ENCODE data around the gene AAR2.

AAR2 gene

DNA sequence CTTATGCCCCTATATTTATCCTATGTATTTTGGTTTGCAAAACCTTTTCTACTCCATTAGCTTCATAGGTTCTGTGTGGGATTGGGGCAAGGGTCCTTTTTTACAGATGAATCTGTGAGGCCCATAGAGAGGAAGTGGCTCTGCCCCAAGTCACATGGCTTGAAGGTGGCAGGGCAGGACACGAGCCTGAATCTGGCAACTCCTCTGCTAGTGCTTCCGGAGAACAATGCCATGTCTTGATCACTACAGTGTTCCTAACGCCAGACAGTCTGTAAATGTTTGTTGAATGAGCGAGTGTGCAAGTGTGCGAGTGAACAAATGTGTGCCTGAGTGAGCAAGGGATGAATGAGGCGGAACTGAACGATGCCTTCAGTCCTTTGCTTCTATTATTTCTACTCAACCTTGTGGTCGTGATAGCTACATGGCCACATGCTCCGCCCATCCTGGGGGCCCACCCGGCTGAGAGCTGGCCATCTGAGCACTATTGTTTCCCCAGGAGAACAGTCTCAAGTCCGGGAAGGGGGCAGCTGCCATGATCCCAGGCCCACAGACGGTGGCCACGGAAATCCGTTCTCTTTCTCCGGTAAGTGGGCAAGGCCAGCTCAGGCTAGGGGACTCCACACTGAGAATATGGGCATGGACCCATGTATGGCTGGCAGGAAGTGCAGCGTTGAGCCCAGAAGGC is 17.8 kb upstream of the AAR2 start:
- no peak for DNase-seq

GRCh38 chr20:36219671-36220220 is 16.5 kb upstream of the AAR2 start:
- DNase-seq: no peak

- DNase-seq: no peak
Observed at GRCh38 chr20:36225666-36226065, 10.6 kb upstream of the AAR2 start.

- DNase-seq: no peak
Observed at GRCh38 chr20:36228770-36229169, 7.5 kb upstream of the AAR2 start.

- no peak for DNase-seq
Observed at GRCh38 chr20:36230019-36230418, 6.3 kb upstream of the AAR2 start.

GRCh38 chr20:36231331-36231730 is 4.9 kb upstream of the AAR2 start:
- no peak for DNase-seq

GRCh38 chr20:36234771-36235320 is 1.4 kb upstream of the AAR2 start:
- no peak for DNase-seq

- no peak for DNase-seq
Observed at GRCh38 chr20:36236786-36237121, 476 bp downstream of the AAR2 start.

DNA sequence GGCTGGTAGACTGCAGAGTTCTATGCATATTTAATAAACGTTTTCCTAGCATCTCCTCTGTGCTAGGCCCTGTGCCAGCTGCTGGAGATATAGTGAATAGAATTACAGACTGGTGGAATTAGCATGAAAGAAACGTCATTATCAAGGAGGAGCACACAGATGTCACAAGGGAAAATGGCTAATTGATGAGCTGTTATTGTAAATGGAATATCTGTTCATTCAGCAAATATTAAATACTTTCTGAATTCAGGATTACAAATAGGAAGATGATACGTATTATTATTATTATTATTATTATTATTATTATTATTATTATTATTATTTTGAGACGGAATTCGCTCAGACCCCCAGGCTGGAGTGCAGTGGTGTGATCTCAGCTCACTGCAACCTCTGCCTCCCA is 1.2 kb downstream of the AAR2 start:
- no peak for DNase-seq

GRCh38 chr20:36238153-36238552 is 1.9 kb downstream of the AAR2 start:
- DNase-seq: no peak

GRCh38 chr20:36238760-36239159 is 2.5 kb downstream of the AAR2 start:
- no peak for DNase-seq

DNA sequence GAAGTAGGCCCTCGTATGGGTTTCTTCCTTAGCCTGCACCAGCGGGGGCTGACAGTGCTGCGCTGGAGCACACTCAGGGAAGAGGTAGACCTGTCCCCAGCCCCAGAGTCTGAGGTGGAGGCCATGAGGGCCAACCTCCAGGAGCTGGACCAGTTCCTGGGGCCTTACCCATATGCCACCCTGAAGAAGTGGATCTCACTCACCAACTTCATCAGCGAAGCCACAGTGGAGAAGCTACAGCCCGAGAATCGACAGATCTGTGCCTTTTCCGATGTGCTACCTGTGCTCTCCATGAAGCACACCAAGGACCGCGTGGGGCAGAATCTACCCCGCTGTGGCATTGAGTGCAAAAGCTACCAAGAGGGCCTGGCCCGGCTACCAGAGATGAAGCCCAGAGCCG is 3.8 kb downstream of the AAR2 start:
- no peak for DNase-seq

DNA sequence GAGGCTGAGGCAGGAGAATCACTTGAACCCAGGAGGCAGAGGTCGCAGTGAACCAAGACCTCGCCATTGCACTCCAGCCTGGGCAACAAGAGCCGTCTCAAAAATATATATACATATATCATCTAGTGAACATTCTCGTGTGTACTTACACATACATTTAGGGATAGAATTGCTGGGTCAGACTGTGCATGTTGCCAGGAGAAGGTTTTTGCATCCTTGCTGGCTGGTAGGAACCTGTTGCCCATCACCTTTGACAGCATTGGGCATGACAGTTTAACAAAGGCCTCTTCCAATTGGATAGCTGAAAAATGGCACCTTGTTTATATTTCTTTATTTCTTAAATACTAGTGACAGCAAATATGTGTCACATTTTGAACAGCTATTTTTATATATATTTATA is 5.4 kb downstream of the AAR2 start:
- no peak for DNase-seq

GRCh38 chr20:36243726-36244125 is 7.4 kb downstream of the AAR2 start:
- DNase-seq: no peak

- DNase-seq: no peak
Observed at GRCh38 chr20:36246401-36246800, 10.1 kb downstream of the AAR2 start.

GRCh38 chr20:36248836-36249235 is 12.6 kb downstream of the AAR2 start:
- no peak for DNase-seq

GRCh38 chr20:36249450-36249849 is 13.2 kb downstream of the AAR2 start:
- no peak for DNase-seq

DNA sequence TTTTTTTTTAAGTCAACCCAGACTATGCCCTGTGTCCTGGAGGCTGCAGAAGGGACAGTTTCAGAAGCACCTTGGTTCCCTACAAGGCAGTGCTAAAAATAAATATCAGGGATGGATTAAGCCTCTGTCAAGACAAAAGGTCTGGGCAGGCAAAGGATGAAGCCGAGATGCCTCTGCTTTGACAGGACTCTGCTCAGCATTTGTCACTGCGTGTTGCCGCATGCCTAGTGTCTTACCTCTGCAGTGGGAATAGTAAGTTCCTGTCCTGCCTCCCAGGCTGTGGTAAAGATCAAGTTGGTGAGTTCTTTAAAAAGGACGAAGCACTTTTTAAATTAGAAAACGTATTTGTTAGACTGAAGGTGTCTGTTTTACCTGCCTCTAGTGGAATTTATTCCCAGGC is 15.1 kb downstream of the AAR2 start:
- no peak for DNase-seq

DNA sequence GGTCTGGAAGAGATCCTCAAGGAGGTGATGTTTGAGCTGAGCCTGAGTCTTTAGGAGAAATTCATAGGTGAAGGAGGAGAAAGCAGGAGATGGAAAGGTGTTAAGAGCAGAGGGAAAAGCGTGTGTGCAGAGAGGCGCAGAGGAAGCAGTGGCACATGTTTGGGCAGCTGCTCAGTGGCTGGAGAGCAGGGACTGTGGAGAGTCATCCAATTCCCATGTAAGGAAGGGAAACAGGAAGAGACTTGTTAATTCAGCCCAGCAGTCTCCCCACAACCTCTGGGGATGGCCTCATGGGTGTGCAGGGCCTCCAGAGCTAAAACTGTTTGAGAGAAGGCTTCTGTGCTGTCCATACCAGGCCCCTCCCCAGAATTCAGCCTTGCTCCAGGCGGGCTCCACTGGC is 16.2 kb downstream of the AAR2 start:
- no peak for DNase-seq

DNA sequence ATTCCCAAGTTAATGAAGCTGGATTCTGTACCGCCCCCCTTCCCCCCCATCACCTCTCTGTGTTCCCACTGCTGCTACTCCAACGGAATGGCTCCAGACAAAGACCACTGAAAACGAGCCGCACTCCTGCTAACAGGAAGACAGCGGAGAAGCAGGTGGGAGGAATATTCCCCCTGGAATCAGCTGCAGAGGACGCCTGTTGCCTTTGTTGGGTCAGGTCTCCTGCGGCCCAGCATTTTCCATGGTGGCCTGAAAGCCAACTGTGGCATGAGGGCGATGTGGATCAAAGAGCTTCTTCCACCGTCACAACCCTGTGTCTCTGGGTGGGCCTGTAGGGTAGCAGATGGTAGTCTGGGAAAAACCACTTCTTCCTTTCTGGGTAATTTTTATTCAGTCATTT is 16.8 kb downstream of the AAR2 start:
- no peak for DNase-seq

GRCh38 chr20:36254076-36254475 is 17.8 kb downstream of the AAR2 start:
- DNase-seq: no peak

GRCh38 chr20:36255445-36255844 is 19.2 kb downstream of the AAR2 start:
- DNase-seq: no peak

DNA sequence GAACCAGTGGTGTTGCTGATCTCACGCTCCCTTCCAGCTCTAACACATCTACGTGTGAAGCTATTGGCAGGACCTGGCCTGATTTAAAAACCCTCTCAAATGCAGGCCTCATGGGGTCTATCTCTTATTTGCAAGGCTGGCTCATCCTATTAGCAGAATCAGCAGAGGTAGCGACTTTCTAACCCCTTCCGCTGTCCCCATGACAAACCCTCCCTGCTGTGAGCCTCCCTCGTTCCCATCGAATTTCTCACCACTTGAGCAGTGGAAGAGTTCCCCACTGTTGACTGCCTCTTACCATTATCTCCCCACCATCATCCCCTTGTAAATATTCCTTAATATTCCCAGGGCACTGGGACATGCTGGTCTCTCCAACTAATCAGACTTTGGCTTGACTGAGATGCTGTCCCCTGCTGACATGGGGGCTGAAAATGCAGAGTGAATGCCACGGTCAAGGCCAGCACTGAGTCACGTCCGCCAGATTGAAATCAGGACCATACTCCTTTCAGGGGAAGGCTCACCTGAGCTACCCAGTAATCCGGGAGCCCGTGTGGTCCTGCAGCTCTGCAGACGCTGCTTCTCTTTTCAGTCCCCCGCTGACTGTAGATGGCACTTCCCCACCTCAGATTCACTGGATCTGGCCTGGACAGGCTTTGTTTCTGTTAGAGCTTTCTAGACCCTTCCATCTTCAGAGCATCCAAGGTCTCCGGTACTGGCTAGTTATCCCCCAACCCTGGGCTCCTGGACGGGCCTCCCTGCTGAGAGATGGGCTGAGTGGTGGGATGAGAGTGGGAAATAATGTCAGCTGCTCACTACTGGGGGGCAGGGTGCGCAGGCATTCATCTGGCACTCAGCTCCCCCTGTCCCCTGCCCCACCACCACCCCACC is 23.1 kb downstream of the AAR2 start:
- no peak for DNase-seq

- no peak for DNase-seq
Observed at GRCh38 chr20:36260316-36260715, 24.0 kb downstream of the AAR2 start.
